HepG2 (cell line): ENCODE data around the gene FOXRED2. TPM values are rescaled to one million over a fixed set of nuclear protein-coding genes. Genes with fewer than 3 reads are reported as not detected.

Experiments used
- ATAC-seq: fragments of 200-7000 bp; cut with Tn5 transposase; 3 replicates; pipeline ENCODE4 v1.9.1; 2020; ENCODE audit warnings: mild to moderate bottlenecking, moderate library complexity
- BruUV-seq: library from RNA; stranded (reverse); fragments of 400-500 nt; replicated peaks from 2 replicates; lab custom pipeline; 2021; lab: Mats Ljungman, UMichigan
- CTCF ChIA-PET: fragments of 300-600 bp; formaldehyde crosslinking; extraction: SDS; loops from one replicate; lab custom pipeline; 2021; ENCODE audit warnings: low total read pairs, inconsistent platforms, low intra/inter-chr PET ratio; lab: Yijun Ruan, JAX
- POLR2A ChIA-PET: fragments of 350-600 bp; sonication (Branson Sonifier 250); formaldehyde crosslinking; loops from one replicate; lab custom pipeline; 2020; ENCODE audit warnings: antibody characterized with exemption, inconsistent platforms; lab: Yijun Ruan, JAX
- DNase-seq: peaks from one replicate; pipeline ENCODE4 v3.0.0-alpha.2; 2015; ENCODE audit warnings: low spot score
- FAIRE-seq: peaks from 3 replicates; lab custom pipeline; 2011; peaks lifted over from hg19 to GRCh38; lab: Jason Lieb, UNC
- H2AFZ ChIP-seq: one replicate; pipeline ENCODE4 v1.6.1; 2011; ENCODE audit warnings: low read length, inconsistent platforms
- H3K27ac ChIP-seq: fragments of 300-600 bp; 3 replicates; pipeline ENCODE4 v1.8.0; 2011; ENCODE audit warnings: mixed run types, mild to moderate bottlenecking, mixed read lengths, low read length, inconsistent platforms; ENCODE audit not compliant: insufficient read depth; ENCODE audit errors: extremely low read length
- H3K27me3 ChIP-seq, 2 experiments: fragments of 200-600 bp in 1 of 2; 2 replicates in 1 of 2; 3 replicates in 1 of 2; pipeline versions ENCODE4 v1.6.0 to v1.8.0; 2011; ENCODE audit warnings: low read length in 2 of 2, mild to moderate bottlenecking in 2 of 2, moderate library complexity in 2 of 2, inconsistent platforms in 1 of 2; ENCODE audit not compliant: insufficient read depth in 2 of 2, control insufficient read depth in 1 of 2
- H3K36me3 ChIP-seq, 2 experiments: fragments of 200-600 bp in 1 of 2; replicated peaks in 1 of 2; 2 replicates in 1 of 2; 3 replicates in 1 of 2; pipeline versions ENCODE4 v1.5.1 to v1.8.0; 2011; ENCODE audit warnings: low read length in 2 of 2, inconsistent platforms in 1 of 2; ENCODE audit not compliant: insufficient read depth in 2 of 2, control insufficient read depth in 1 of 2
- H3K4me1 ChIP-seq: 2 replicates; pipeline ENCODE4 v1.5.1; 2012; ENCODE audit warnings: low read length, inconsistent platforms; ENCODE audit not compliant: insufficient read depth
- H3K4me2 ChIP-seq: 2 replicates; pipeline ENCODE4 v1.6.0; 2011; ENCODE audit warnings: low read depth, low read length, inconsistent platforms
- H3K4me3 ChIP-seq, 3 experiments: fragments of 200-600 bp in 1 of 3; sonication (generic), shearing (Covaris generic) in 1 of 3; replicated peaks in 1 of 3; 2 replicates each; pipeline ENCODE4 v1.5.1; 2011 to 2016; ENCODE audit warnings: low read length in 3 of 3, inconsistent platforms in 2 of 3, low read depth in 2 of 3, mild to moderate bottlenecking in 2 of 3, control low read depth in 1 of 3, mixed read lengths in 1 of 3; ENCODE audit not compliant: insufficient read depth in 1 of 3
- H3K79me2 ChIP-seq: one replicate; pipeline ENCODE4 v1.6.1; 2011; ENCODE audit warnings: low read length, inconsistent platforms; ENCODE audit not compliant: insufficient read depth
- H3K9ac ChIP-seq: 2 replicates; pipeline ENCODE4 v1.6.0; 2011; ENCODE audit warnings: mild to moderate bottlenecking, low read depth, low read length, inconsistent platforms; ENCODE audit not compliant: insufficient read depth
- H3K9me3 ChIP-seq: 2 replicates; pipeline ENCODE4 v1.5.1; 2012; ENCODE audit warnings: mild to moderate bottlenecking, low read length
- H4K20me1 ChIP-seq: 2 replicates; pipeline ENCODE4 v1.6.0; 2011; ENCODE audit warnings: inconsistent platforms, mild to moderate bottlenecking, low read length, moderate library complexity; ENCODE audit not compliant: insufficient read depth
- CCAR2 ChIP-seq: fragments of 200-400 bp; formaldehyde crosslinking; optimal IDR thresholded peaks from 2 replicates; pipeline ENCODE3; 2018; ENCODE audit warnings: low read depth, mild to moderate bottlenecking, low read length, moderate library complexity
- ERF ChIP-seq: IDR thresholded peaks from 2 replicates; pipeline ENCODE4 v1.6.1; 2018; ENCODE audit warnings: missing biosample characterization, missing genetic modification reagents
- ETV5 ChIP-seq: IDR thresholded peaks from 2 replicates; pipeline ENCODE4 v1.6.1; 2018; ENCODE audit warnings: missing biosample characterization, missing genetic modification reagents, inconsistent platforms, borderline replicate concordance
- ZNF143 ChIP-seq: sonication (generic); formaldehyde crosslinking; IDR thresholded peaks from 2 replicates; pipeline ENCODE4 v1.4.0; 2020; ENCODE audit warnings: missing genetic modification reagents
- ZNF574 ChIP-seq: sonication (generic); formaldehyde crosslinking; IDR thresholded peaks from 2 replicates; pipeline ENCODE4 v1.4.0; 2020; ENCODE audit warnings: missing genetic modification reagents
- ZNF770 ChIP-seq: sonication (generic); formaldehyde crosslinking; IDR thresholded peaks from 2 replicates; pipeline ENCODE4 v1.5.0; 2020; ENCODE audit warnings: mild to moderate bottlenecking, missing genetic modification reagents
- ZSCAN5A ChIP-seq: sonication (generic); formaldehyde crosslinking; IDR thresholded peaks from 2 replicates; pipeline ENCODE4 v1.8.0; 2022; ENCODE audit warnings: mild to moderate bottlenecking, missing genetic modification reagents, borderline replicate concordance
- WGBS: methylation state at CpG from one replicate; pipeline ENCODE4 v1.1.6; 2017; ENCODE audit warnings: low lambda C conversion rate; 5-methylcytosine and 5-hydroxymethylcytosine counted together
- in situ Hi-C: cut with HindIII; loops from 2 replicates; pipeline ENCODE4 v1.10.0; 2017; ENCODE audit warnings: low pct_unique_long_range_greater_than_20kb; ENCODE audit not compliant: extremely low pct_ligation_motif_present
- intact Hi-C: fragments of 100-400 bp; cut with micrococcal nuclease; formaldehyde crosslinking; loops from one replicate; pipeline ENCODE4 v1.10.0; 2022; ENCODE audit not compliant: unreplicated experiment
- polyA plus RNA-seq, 8 experiments: library from polyadenylated mRNA; depleted of rRNA in 3 of 8; stranded (reverse) in 7 of 8; unstranded in 1 of 8; fragments of >200 nt; fragmentation: Illumina TruSeq in 4 of 8; extraction: Trizol in 4 of 8; gene quantifications; 2 replicates each; pipeline versions ENCODE4 v1.2.1 to v1.2.3, GENCODE V29; 2011 to 2016; ENCODE audit warnings: low read depth in 4 of 8, missing spikeins in 1 of 8, mixed read lengths in 1 of 8; ENCODE audit not compliant: insufficient read depth in 1 of 8
- total RNA-seq, 5 experiments: library from RNA; depleted of rRNA; stranded (reverse); fragments of >200 nt; fragmentation: Illumina TruSeq; extraction: Trizol; gene quantifications; 2 replicates each; pipeline ENCODE4 v1.2.3, GENCODE V29; 2016; ENCODE audit warnings: low read depth in 1 of 5
- TF ChIP-seq, protein P1 (sequence below): IDR thresholded peaks from 2 replicates; pipeline ENCODE4 v1.6.1; 2016; ENCODE audit warnings: low read depth, control low read depth

The FOXRED2 gene
- total and polyA plus RNA-seq, 2 of the 13 experiments (the other 11 are each of a cell fraction or from before 2014, with no cell fraction given) = 9.3 to 28.1 TPM

- Histone ChIP-seq H3K79me2 (no peaks in the 10 kb centered on the region), H3K27me3 (no peaks in the 10 kb centered on the region; a peak in 1 of 5 replicates), H3K27ac (no peak overlapping the region), H3K9ac (no peak overlapping the region)
- POLR2A ChIA-PET = interaction anchor here (1.2 kb wide), 2 partner anchors 25 to 27 kb away, joined by 3 to 5 read pairs; no protein-coding TSS in a partner anchor
- 90% methylated on average over 2 of the region's 2 CpGs for WGBS
- no peak for TF ChIP-seq ZNF143
- TF ChIP-seq ZNF574 (CRISPR knock-in tag) = no peak
- TF ChIP-seq, all 625 proteins: peak for 0
- no peak for ATAC-seq
- in situ Hi-C loops (no loop called here), intact Hi-C loops (no loop called here)
- H3K4me3 ChIP-seq = no peak overlapping the region
- FAIRE-seq = no peak
- H4K20me1 ChIP-seq = no peaks in the 10 kb centered on the region
- CTCF ChIA-PET = no interaction called here
- H3K9me3 ChIP-seq = no peaks in the 10 kb centered on the region
- no peak overlapping the region for H2AFZ ChIP-seq
- no peak for DNase-seq
- H3K4me1 ChIP-seq = peaks cover 78% of the 10 kb centered on the region
- no peaks in the 10 kb centered on the region for H3K36me3 ChIP-seq
- BruUV-seq = no TSS peak
- no peak overlapping the region for H3K4me2 ChIP-seq
Measured at GRCh38 chr22:36447632-36448031, 59.2 kb downstream of the FOXRED2 start.

- Histone ChIP-seq H3K4me2 (peak overlapping the region; percentile 83), H2AFZ (peak overlapping the region; percentile 78), H3K9me3 (no peaks in the 10 kb centered on the region), H3K9ac (peak overlapping the region; percentile 45; the same call in 1 of the 2 replicates), H3K4me3 (peak overlapping the region; percentile 24 to 64 (median 44); a peak in 5 of 6 replicates), H3K79me2 (no peaks in the 10 kb centered on the region), H3K36me3 (no peaks in the 10 kb centered on the region), H3K4me1 (peaks cover 76% of the 10 kb centered on the region), H3K27ac (no peak overlapping the region), H4K20me1 (no peaks in the 10 kb centered on the region), H3K27me3 (no peaks in the 10 kb centered on the region; a peak in 1 of 5 replicates)
- WGBS = 17% methylated on average over 8 of the region's 8 CpGs
- CTCF ChIA-PET = no interaction called here
- in situ Hi-C loops = no loop called here
- intact Hi-C loops = no loop called here
- POLR2A ChIA-PET = interaction anchor here (0.6 to 1.9 kb wide), 14 partner anchors 10 to 94 kb away, joined by 3 to 29 read pairs (median 6); partner anchors contain the start of gene MYH9
- ATAC-seq = peak; percentile 73
- peak; percentile 59 for FAIRE-seq
- DNase-seq = peak; percentile 47
- no TSS peak for BruUV-seq
- TF ChIP-seq ETV5 (CRISPR knock-in tag) (peak; percentile 57; the same call in 1 of the 2 replicates), ZNF770 (0 out of 2 replicates have a peak, but pooled peaks have one; percentile 17), CCAR2 (no peak), ERF (CRISPR knock-in tag) (0 out of 2 replicates have a peak, but pooled peaks have one; percentile 31), ZSCAN5A (CRISPR knock-in tag) (no peak)
- TF ChIP-seq, protein P1, sequence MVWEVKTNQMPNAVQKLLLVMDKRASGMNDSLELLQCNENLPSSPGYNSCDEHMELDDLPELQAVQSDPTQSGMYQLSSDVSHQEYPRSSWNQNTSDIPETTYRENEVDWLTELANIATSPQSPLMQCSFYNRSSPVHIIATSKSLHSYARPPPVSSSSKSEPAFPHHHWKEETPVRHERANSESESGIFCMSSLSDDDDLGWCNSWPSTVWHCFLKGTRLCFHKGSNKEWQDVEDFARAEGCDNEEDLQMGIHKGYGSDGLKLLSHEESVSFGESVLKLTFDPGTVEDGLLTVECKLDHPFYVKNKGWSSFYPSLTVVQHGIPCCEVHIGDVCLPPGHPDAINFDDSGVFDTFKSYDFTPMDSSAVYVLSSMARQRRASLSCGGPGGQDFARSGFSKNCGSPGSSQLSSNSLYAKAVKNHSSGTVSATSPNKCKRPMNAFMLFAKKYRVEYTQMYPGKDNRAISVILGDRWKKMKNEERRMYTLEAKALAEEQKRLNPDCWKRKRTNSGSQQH (CRISPR knock-in tag) = 0 out of 2 replicates have a peak, but pooled peaks have one; percentile 26
Measured at GRCh38 chr22:36445158-36445668, 61.6 kb downstream of the FOXRED2 start.
